Endodermal cell (in vitro differentiated cells): Measurements from ENCODE around the gene DSCAML1. TPM values are rescaled to one million over a fixed set of nuclear protein-coding genes. Genes with fewer than 3 reads are reported as not detected.

Experiments used
- DNase-seq: peaks from one replicate; pipeline ENCODE4 v3.0.0-alpha.2; 2017
- H3K27ac ChIP-seq: 2 replicates; pipeline ENCODE4 v1.5.1; 2013; ENCODE audit warnings: mild to moderate bottlenecking, low read depth, low read length, moderate library complexity
- H3K27me3 ChIP-seq: 2 replicates; pipeline ENCODE4 v1.6.1; 2013; ENCODE audit warnings: mild to moderate bottlenecking, low read length, moderate library complexity; ENCODE audit not compliant: insufficient read depth, control insufficient read depth, poor library complexity, severe bottlenecking
- H3K36me3 ChIP-seq: 2 replicates; pipeline ENCODE4 v1.7.0; 2013; ENCODE audit warnings: mild to moderate bottlenecking, low read length, moderate library complexity; ENCODE audit not compliant: control insufficient read depth, insufficient read depth
- H3K4me1 ChIP-seq: one replicate; pipeline ENCODE4 v1.7.0; 2013; ENCODE audit warnings: low read length; ENCODE audit not compliant: control insufficient read depth, insufficient read depth
- H3K4me3 ChIP-seq: 2 replicates; pipeline ENCODE4 v1.5.1; 2013; ENCODE audit warnings: mild to moderate bottlenecking, low read length, moderate library complexity
- H3K9ac ChIP-seq: 2 replicates; pipeline ENCODE4 v1.6.1; 2013; ENCODE audit warnings: mild to moderate bottlenecking, low read length, moderate library complexity; ENCODE audit not compliant: poor library complexity, severe bottlenecking; ENCODE audit errors: extremely low read depth
- H3K9me3 ChIP-seq: 2 replicates; pipeline ENCODE4 v1.6.1; 2013; ENCODE audit warnings: mild to moderate bottlenecking, low read length, moderate library complexity; ENCODE audit not compliant: control insufficient read depth
- H3K27ac Mint-ChIP-seq: 2 replicates; pipeline ENCODE4 v1.8.0; 2020; ENCODE audit warnings: mixed read lengths
- H3K27me3 Mint-ChIP-seq: 2 replicates; pipeline ENCODE4 v1.8.0; 2021; ENCODE audit warnings: mild to moderate bottlenecking, mixed read lengths; ENCODE audit not compliant: insufficient read depth
- H3K36me3 Mint-ChIP-seq: 2 replicates; pipeline ENCODE4 v1.8.0; 2020; ENCODE audit warnings: low read depth, mixed read lengths
- H3K4me1 Mint-ChIP-seq: 2 replicates; pipeline ENCODE4 v1.8.0; 2020; ENCODE audit warnings: mixed read lengths
- H3K4me3 Mint-ChIP-seq: 2 replicates; pipeline ENCODE4 v1.8.0; 2020; ENCODE audit warnings: mild to moderate bottlenecking, moderate library complexity, mixed read lengths
- H3K9me3 Mint-ChIP-seq: 2 replicates; pipeline ENCODE4 v1.8.0; 2020; ENCODE audit warnings: mild to moderate bottlenecking, mixed read lengths
- WGBS, 2 experiments: methylation state at CpG; one replicate each; pipeline versions ENCODE4 v1.1.5 to v1.1.7; 2013; ENCODE audit warnings: missing lambda C conversion rate in 2 of 2, mixed read lengths in 1 of 2; ENCODE audit not compliant: insufficient coverage in 1 of 2, insufficient read length in 1 of 2; 5-methylcytosine and 5-hydroxymethylcytosine counted together
- total RNA-seq, 2 donors: library from RNA; stranded (reverse); fragmentation: NEBNext Ultra II Directional in 1 of 2; extraction: Animal tissue kit (Norgen Biotek cat#: 25700) in 1 of 2; gene quantifications; 2 replicates in 1 of 2; 3 replicates in 1 of 2; pipeline ENCODE4 v1.2.1, GENCODE V29; 2021
- TF ChIP-seq, protein P1 (sequence below): fragments of 200-600 bp; sonication (generic); conservative IDR thresholded peaks from 2 replicates; pipeline ENCODE4 v1.5.0; 2021; ENCODE audit warnings: antibody characterized with exemption, mild to moderate bottlenecking

DSCAML1 gene
- total RNA-seq, 2 donors from 2014 or later, result 5.6 to 10.9 TPM

DNA sequence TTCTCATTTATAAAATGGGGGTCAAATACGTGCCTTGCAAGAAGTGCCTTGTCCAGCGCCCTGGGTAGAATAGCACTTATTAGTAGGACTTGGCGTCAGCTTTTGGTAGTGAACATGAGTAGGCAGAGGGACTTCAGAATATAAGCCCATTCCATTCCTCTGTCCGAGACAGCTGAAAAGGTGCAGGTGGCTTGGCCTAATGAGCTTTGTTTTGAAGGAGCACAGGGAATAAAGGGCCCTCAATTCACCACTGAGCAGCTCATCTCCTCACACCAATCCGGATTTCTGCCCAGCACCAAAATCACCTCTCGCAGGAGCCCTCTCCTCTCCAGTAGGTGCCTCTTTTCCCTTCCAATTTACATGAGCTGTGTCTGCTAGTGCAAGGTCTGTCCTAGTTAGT is 91.2 kb downstream of the DSCAML1 start:
- peak overlapping the region; percentile 13 for H3K4me3 ChIP-seq
- peaks cover 6% of the 10 kb centered on the region for H3K9me3 ChIP-seq
- peaks cover 39% of the 10 kb centered on the region for H3K27me3 Mint-ChIP-seq
- DNase-seq, result no peak
- peaks cover 39% of the 10 kb centered on the region for H3K27me3 ChIP-seq
- H3K4me3 Mint-ChIP-seq, result peak overlapping the region; percentile 3
- WGBS, 2 experiments, result 79% methylated on average over 6 of the region's 6 CpGs; no CpG with 5 or more reads in 1 of the 2 experiments
- peaks cover 19% of the 10 kb centered on the region for H3K4me1 ChIP-seq
- no peaks in the 10 kb centered on the region for H3K36me3 Mint-ChIP-seq
- peak overlapping the region; percentile 39 for H3K9ac ChIP-seq
- TF ChIP-seq, protein P1, sequence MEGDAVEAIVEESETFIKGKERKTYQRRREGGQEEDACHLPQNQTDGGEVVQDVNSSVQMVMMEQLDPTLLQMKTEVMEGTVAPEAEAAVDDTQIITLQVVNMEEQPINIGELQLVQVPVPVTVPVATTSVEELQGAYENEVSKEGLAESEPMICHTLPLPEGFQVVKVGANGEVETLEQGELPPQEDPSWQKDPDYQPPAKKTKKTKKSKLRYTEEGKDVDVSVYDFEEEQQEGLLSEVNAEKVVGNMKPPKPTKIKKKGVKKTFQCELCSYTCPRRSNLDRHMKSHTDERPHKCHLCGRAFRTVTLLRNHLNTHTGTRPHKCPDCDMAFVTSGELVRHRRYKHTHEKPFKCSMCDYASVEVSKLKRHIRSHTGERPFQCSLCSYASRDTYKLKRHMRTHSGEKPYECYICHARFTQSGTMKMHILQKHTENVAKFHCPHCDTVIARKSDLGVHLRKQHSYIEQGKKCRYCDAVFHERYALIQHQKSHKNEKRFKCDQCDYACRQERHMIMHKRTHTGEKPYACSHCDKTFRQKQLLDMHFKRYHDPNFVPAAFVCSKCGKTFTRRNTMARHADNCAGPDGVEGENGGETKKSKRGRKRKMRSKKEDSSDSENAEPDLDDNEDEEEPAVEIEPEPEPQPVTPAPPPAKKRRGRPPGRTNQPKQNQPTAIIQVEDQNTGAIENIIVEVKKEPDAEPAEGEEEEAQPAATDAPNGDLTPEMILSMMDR, result no peak
- no peaks in the 10 kb centered on the region for H3K36me3 ChIP-seq
- H3K27ac Mint-ChIP-seq, result peak overlapping the region; percentile 86
- peaks cover 56% of the 10 kb centered on the region for H3K4me1 Mint-ChIP-seq
- H3K9me3 Mint-ChIP-seq, result no peaks in the 10 kb centered on the region
- H3K27ac ChIP-seq, result peak overlapping the region; percentile 36

DNA sequence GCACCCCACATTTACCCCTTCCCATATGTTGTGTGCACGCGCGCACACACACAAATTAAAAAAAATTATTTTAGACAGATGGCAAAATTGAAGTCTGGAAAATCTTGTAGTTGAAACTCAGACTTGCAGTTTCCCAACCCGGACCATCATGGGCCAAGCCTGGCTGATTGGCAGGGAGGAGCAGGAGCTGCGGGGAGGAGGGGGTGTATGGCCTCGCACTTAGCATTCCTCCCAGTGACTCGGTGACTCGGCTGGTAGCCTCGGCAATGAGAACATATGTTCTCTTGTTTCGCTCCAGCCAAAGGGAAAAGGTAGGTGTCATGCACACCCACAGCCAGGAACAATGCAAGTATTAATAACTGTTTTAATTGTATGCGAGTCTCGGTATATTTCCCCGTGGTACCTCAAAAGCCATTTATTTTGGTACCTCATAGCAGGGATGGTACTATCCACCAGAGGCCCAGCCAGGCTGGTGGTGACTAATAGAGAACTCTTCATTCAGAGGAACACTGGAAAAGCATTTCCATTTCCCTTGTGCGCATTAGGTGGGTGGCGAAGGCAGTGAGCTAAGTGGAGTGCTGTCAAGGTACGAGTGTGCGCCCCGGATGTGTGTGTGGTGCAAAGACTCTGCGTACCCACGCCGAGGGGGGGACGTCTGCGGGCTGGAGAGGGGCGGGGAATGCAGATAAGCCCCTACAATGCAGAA is 92.5 kb downstream of the DSCAML1 start:
- peaks cover 56% of the 10 kb centered on the region for H3K4me1 Mint-ChIP-seq
- Histone ChIP-seq H3K4me1 (peaks cover 19% of the 10 kb centered on the region), H3K27me3 (peaks cover 37% of the 10 kb centered on the region), H3K27ac (peak overlapping the region; percentile 45), H3K4me3 (no peak overlapping the region), H3K9ac (no peak overlapping the region), H3K36me3 (no peaks in the 10 kb centered on the region), H3K9me3 (peaks cover 6% of the 10 kb centered on the region)
- H3K4me3 Mint-ChIP-seq, result no peak overlapping the region
- no peaks in the 10 kb centered on the region for H3K36me3 Mint-ChIP-seq
- no peak overlapping the region for H3K27ac Mint-ChIP-seq
- WGBS, 2 experiments, result 79 to 83% methylated on average over 24 of the region's 24 CpGs
- H3K27me3 Mint-ChIP-seq, result peaks cover 36% of the 10 kb centered on the region
- peak; percentile 57 for DNase-seq
- TF ChIP-seq, protein P1, result no peak
- no peaks in the 10 kb centered on the region for H3K9me3 Mint-ChIP-seq

DNA sequence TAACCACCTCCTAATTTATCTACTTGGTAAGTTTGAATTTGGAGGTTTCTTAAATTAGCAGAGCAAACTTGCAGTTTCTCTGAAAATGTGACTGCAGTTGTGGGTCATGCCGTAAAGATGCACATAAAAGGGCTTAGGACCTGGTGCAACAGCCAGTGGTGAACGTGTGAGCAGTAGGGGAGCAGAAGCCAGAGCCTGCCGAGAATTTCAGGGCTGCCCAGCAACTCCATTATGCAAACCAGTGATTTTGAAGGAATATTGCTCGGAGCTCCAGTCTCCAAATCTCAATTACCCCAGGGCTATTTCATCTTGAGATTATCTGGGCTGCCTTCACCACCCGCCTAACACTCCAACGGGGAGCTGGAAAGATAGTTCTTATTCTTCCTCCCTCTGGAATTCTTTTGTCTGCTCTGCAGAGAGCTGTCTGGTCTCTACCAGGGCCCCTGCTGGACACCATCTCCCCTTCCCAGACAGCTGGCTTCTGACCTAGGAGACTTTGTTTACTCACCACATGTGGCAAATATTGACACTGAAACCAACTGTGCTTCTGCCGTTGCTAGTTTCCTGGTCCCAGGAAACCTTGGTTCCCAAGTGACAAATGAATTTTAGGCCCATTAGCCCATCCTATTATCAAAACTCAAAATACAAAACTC is 93.9 kb downstream of the DSCAML1 start:
- peak; percentile 65 for DNase-seq
- Histone ChIP-seq H3K36me3 (no peaks in the 10 kb centered on the region), H3K9ac (no peak overlapping the region), H3K27ac (peak overlapping the region; percentile 60), H3K27me3 (peaks cover 32% of the 10 kb centered on the region), H3K4me3 (no peak overlapping the region), H3K4me1 (peaks cover 19% of the 10 kb centered on the region), H3K9me3 (no peaks in the 10 kb centered on the region)
- Mint-ChIP-seq H3K9me3 (no peaks in the 10 kb centered on the region), H3K27ac (peak overlapping the region; percentile 49), H3K4me1 (peaks cover 55% of the 10 kb centered on the region), H3K27me3 (peaks cover 30% of the 10 kb centered on the region), H3K36me3 (no peaks in the 10 kb centered on the region), H3K4me3 (peak overlapping the region; percentile 13)
- 38 to 53% methylated on average over 6 to 7 of the region's 7 CpGs for WGBS, 2 experiments
- TF ChIP-seq, protein P1, result peak; percentile 43
